ENCODE data around the gene TTC28.

DNA sequence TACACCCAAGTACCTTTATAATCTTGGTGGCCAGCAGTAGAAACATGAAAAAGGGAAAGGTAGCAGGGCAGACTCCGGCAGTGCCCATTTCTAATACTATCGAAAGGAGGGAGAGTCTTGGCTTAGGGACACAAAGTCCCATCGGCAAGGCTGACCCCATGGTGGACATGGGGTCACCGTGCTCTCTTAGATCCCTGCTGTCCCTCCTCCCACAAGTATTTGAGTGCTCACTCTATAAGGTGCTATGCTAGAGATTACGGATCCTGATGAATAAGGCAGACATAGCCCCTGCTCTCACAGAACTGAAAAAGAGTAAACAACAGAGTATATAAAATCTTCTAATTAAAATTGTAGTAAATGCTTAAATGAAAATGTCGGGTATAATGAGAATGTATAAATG lies 588.2 kb downstream of the TTC28 start:
- TF ChIP-seq CTCF (IDR thresholded peaks at IDR 0.05) (no peak), POLR2A (IDR thresholded peaks at IDR 0.05) (no peak)
